ENCODE data around the gene ST8SIA5.
"Not testable (repeated sequence)": the region's sequence is repeated elsewhere in the genome, so short reads cannot be mapped to it uniquely, and the experiment has no call there.

The ST8SIA5 gene, protein sequence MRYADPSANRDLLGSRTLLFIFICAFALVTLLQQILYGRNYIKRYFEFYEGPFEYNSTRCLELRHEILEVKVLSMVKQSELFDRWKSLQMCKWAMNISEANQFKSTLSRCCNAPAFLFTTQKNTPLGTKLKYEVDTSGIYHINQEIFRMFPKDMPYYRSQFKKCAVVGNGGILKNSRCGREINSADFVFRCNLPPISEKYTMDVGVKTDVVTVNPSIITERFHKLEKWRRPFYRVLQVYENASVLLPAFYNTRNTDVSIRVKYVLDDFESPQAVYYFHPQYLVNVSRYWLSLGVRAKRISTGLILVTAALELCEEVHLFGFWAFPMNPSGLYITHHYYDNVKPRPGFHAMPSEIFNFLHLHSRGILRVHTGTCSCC

GRCh38 chr18:46756559-46757201, at the start of gene ST8SIA5:
Gene ST8SIA5, minus strand, starts transcription at chr18:46757053. Its CDS starts 545 bp downstream, at chr18:46756508.
- DNase-seq (ENCODE audit: low read depth): no peak

- DNase-seq (ENCODE audit: low read depth): not testable (repeated sequence)
Observed at GRCh38 chr18:46795945-46796344, 39.1 kb upstream of the ST8SIA5 start.

DNA sequence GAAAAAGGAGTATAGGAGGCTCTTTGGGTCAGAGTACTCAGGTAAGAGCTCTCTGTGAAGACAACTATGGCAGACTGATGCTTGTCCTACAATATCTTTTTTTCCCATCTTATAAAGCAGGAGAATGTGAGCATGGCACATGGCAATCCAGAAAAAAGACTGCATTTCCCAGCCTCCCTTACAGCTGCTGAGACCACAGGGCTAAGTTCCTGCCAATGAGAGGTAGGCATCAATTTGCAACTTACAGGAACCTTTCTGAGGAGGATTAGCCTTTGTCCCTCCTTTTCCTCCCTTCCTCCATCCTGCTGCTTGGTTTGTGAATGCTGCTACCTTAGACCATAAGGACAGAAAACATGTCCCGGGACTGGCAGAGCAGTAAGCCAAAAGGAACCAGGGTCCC, 37.8 kb upstream of the ST8SIA5 start:
- no peak for DNase-seq (ENCODE audit: low read depth)

GRCh38 chr18:46793565-46793964, 36.7 kb upstream of the ST8SIA5 start:
- DNase-seq (ENCODE audit: low read depth): no peak

GRCh38 chr18:46789088-46789487, 32.2 kb upstream of the ST8SIA5 start:
- no peak for DNase-seq (ENCODE audit: low read depth)

DNA sequence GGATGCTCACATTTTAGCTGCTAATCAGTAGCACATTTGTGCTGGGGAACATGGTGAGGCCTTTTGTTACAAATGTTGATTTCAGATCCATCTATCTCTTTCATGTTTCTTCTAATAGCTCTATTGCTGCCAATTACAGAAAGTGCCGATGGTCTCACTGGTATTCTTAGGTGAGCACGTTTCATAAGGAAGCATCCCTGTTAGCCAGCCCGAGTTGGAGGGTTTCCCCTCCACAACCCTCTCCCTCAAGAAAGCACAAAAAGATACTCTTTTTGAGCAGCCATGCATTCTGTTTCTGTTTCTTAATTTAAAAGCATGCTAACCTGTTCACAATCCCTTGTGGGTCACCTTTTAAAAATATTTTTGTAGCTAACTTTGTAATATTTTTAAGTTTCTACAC, 30.8 kb upstream of the ST8SIA5 start:
- no peak for DNase-seq (ENCODE audit: low read depth)

GRCh38 chr18:46772357-46772756, 15.5 kb upstream of the ST8SIA5 start:
- no peak for DNase-seq (ENCODE audit: low read depth)

DNA sequence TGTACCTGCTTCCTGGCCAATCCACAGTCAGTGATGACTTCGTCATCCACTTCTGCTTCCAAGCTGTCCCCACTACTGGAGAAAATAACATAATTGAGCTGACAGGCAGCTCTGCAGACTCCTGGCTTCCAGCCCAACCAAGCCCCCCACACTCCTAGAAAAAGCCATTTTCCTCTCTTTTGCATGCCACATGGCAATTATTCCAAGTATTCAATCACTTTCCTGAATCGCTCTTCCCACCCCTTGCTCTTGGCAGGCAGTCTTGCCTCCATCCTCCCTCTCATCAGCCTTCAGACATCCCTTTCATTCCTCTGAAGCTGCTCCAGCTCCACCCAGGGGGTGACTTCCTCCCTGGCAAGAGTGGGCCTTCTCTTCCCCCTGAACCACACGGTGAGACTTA, 14.3 kb upstream of the ST8SIA5 start:
- no peak for DNase-seq (ENCODE audit: low read depth)

GRCh38 chr18:46770708-46771107, 13.9 kb upstream of the ST8SIA5 start:
- no peak for DNase-seq (ENCODE audit: low read depth)

- no peak for DNase-seq (ENCODE audit: low read depth)
Observed at GRCh38 chr18:46768166-46768921, 11.5 kb upstream of the ST8SIA5 start.

GRCh38 chr18:46767217-46767616, 10.4 kb upstream of the ST8SIA5 start:
- no peak for DNase-seq (ENCODE audit: low read depth)

- DNase-seq (ENCODE audit: low read depth): no peak
Observed at GRCh38 chr18:46764586-46764985, 7.7 kb upstream of the ST8SIA5 start.

DNA sequence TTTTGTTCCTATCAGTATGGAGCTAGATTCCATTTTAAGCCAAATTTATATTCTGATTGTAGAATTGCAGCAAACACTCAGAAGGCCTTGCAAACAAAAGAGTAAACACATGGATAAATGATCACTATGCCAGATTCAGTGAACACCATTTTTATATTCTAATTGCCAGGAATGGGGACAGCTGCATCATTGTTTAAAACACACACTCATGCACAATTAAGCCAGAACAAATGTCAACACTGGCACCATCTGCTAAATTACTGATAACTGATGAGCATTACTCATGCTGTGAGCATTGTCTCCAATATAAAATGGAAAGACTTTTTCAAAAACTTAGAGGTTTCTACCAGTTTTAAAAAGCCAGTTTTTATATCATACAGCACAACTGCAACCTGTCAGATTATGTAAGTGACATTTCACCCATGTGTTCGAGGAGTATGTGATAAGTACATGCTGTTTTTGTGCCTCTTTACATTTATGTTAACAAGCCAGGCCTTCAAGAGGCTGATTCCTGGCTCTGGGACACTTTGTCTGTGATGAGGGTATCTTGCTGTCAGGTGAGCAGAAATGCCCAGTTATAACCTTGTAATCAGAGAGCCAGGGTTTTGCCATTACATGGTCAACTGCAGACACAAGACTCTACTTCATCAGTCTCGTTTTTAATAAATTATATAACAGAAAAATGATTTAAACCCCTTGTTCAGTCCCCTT, 4.4 kb upstream of the ST8SIA5 start:
- DNase-seq (ENCODE audit: low read depth): no peak

DNA sequence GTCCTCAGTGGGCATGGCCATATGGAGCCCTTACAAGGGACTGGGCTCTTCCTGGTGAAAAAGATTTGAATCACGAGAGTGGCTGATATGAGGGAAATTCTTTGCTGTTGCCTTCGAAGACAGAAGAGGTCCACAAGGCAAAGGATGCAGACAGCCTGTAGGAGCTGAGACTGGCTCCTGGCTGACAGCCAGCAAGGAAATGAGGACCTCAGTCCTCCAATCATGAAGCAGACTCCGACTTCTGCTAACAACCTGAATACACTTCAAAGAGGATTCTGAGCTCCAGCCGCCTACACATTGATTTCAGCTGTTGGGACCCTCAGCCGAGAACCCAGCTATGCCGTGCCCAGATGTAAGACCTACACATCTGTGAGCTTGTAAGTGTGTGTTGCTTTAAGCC, 3.0 kb upstream of the ST8SIA5 start:
- no peak for DNase-seq (ENCODE audit: low read depth)

DNA sequence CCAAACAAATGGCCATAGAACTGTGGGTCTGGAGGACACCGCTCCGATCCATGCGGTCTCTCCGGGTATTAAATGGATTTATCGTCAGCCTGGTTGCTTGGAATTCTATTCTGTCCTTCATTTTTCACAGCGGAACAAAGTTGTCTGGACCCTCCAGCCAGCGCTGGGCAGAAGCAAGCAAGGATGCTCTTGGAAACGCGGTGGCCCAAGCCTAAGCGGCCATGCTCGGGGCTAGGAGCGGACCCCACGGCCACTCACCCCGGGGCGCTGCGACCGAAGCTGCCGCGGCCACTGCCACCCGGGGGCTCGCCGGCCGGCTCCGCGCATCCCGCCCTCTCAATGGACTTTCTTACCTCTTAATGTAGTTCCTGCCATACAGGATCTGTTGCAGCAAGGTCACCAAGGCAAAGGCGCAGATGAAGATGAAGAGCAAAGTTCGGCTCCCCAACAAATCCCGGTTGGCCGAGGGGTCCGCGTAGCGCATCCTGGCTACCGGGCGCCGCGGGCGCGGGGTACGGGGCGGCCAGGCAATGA, 761 bp downstream of the ST8SIA5 start:
- DNase-seq (ENCODE audit: low read depth): no peak

GRCh38 chr18:46755315-46756024, 1.4 kb downstream of the ST8SIA5 start:
- DNase-seq (ENCODE audit: low read depth): no peak

DNA sequence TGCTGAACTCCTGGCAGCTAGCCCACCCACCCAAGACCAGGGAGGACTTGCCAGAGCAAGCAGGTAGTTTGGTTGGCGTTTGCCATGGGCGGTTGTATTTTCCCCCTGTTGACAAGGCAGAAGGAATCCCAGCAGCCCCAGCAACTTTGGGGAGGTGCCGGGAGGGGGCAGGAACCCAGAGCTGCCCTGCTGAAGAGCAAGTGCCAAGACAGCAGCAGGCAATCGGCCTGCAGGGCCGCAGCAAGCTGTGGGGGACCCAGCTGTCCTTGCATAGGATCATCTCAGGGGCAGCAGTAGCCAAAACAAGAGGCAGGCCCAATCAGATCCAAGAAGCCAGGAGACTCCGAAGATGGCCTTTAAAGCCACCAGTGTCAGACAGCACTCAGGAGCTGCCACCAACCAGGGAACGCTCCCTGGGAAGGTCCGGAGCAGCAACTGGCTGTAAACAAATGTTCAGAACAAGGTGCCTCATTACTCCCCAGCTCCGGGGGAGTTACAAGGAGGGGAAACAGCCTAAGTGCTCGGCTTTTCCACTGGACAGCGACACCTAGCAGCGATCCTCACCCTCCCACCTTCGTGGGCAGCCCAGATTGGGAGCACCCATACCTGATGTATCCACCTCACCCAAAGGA, 2.1 kb downstream of the ST8SIA5 start:
- no peak for DNase-seq (ENCODE audit: low read depth)

- no peak for DNase-seq (ENCODE audit: low read depth)
Observed at GRCh38 chr18:46754188-46754587, 2.7 kb downstream of the ST8SIA5 start.

DNA sequence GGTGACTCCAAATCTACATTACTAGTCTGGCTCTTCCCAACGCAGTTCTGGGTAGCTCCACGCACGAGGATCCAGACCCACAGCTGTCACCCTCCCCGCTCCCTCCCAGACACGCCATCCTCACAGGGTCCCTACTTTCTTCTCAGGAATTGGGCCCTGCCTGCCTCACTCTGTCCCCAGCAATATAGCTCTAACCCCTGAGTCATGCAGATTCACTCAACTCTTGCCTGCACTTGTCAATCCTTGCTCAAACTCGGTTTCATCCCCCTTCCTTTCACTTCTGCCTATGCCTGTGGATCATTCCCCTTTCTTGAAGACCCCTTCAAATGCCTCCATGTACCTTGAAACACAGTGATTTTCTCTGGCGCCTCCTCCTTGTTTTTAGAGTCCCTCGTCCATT, 5.0 kb downstream of the ST8SIA5 start:
- no peak for DNase-seq (ENCODE audit: low read depth)

DNA sequence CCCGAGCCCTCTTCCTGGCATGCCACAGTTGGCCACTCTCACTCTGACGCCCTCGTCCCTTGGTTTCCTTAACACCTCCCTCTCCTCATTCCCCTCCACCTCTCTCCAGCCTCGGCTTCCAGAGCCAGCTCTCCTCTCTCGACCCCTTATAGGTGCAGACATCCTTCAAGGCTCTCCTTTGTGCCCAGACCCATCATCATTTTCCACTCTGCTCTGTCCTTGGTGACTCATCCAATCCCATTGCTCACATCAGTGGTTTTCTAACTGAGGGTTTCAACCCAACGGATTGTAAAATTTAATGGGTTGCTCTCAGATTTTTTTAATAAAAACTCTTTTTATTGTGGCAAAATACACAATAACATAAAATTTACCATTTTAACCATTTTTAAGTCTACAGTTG, 6.2 kb downstream of the ST8SIA5 start:
- no peak for DNase-seq (ENCODE audit: low read depth)

- DNase-seq (ENCODE audit: low read depth): no peak
Observed at GRCh38 chr18:46748466-46748865, 8.4 kb downstream of the ST8SIA5 start.
